Panc1 (cell line): Measurements from ENCODE around the gene WSCD2. TPM values are rescaled to one million over a fixed set of nuclear protein-coding genes. Genes with fewer than 3 reads are reported as not detected.

Source experiments
- ATAC-seq: fragments of 200-7000 bp; cut with Tn5 transposase; 2 replicates; pipeline ENCODE4 v1.9.1; 2020; ENCODE audit warnings: mild to moderate bottlenecking, moderate library complexity
- BruUV-seq: library from RNA; stranded (reverse); fragments of 400-500 nt; replicated peaks from 2 replicates; lab custom pipeline; 2021; lab: Mats Ljungman, UMichigan
- CTCF ChIA-PET: fragments of 300-600 bp; sonication (Branson Sonifier 250); formaldehyde crosslinking; loops from one replicate; lab custom pipeline; 2022; ENCODE audit warnings: antibody characterized with exemption; lab: Charles Lee
- POLR2A ChIA-PET: fragments of 300-600 bp; sonication (Branson Sonifier 250); formaldehyde crosslinking; loops from one replicate; lab custom pipeline; 2022; ENCODE audit warnings: antibody characterized with exemption; lab: Charles Lee
- DNase-seq: peaks from one replicate; pipeline ENCODE4 v3.0.0-alpha.2; 2010; ENCODE audit warnings: low read depth, low spot score
- H3K27ac ChIP-seq: 2 replicates; pipeline ENCODE4 v1.5.1; 2011; ENCODE audit warnings: mild to moderate bottlenecking, low read length, inconsistent platforms
- H3K27me3 ChIP-seq: fragments of 200-500 bp; sonication (Bioruptor generic); 2 replicates; pipeline ENCODE4 v1.6.0; 2014; ENCODE audit warnings: low read length, inconsistent platforms; ENCODE audit not compliant: control insufficient read depth, insufficient read depth
- H3K36me3 ChIP-seq: fragments of 200-500 bp; sonication (Bioruptor generic); 2 replicates; pipeline ENCODE4 v1.5.1; 2014; ENCODE audit warnings: inconsistent platforms, mild to moderate bottlenecking, low read length, moderate library complexity; ENCODE audit not compliant: control insufficient read depth, insufficient read depth
- H3K4me1 ChIP-seq: 2 replicates; pipeline ENCODE4 v1.5.1; 2011; ENCODE audit warnings: inconsistent platforms, mild to moderate bottlenecking, low read length, moderate library complexity; ENCODE audit not compliant: control insufficient read depth, insufficient read depth
- H3K4me3 ChIP-seq, 2 experiments: 2 replicates each; pipeline ENCODE4 v1.5.1; 2011 to 2012; ENCODE audit warnings: low read depth in 2 of 2, low read length in 2 of 2, mild to moderate bottlenecking in 2 of 2, inconsistent platforms in 1 of 2, moderate library complexity in 1 of 2
- H3K9me3 ChIP-seq: fragments of 200-500 bp; sonication (Bioruptor generic); 2 replicates; pipeline ENCODE4 v1.5.1; 2014; ENCODE audit warnings: low read depth, mild to moderate bottlenecking, inconsistent platforms, low read length, moderate library complexity; ENCODE audit not compliant: control insufficient read depth, insufficient read depth
- CTCF ChIP-seq: fragments of 450-650 bp; IDR thresholded peaks from 2 replicates; pipeline ENCODE4 v1.5.1; 2017; ENCODE audit warnings: mild to moderate bottlenecking
- POLR2AphosphoS5 ChIP-seq: IDR thresholded peaks from 2 replicates; pipeline ENCODE4 v1.6.1; 2012; ENCODE audit warnings: mild to moderate bottlenecking, low read depth, low read length, moderate library complexity
- REST ChIP-seq, 2 experiments: IDR thresholded peaks; 2 replicates each; pipeline ENCODE4 v1.6.1; 2011 to 2012; ENCODE audit warnings: low read depth in 2 of 2, control low read depth in 1 of 2, low read length in 1 of 2, mild to moderate bottlenecking in 1 of 2, moderate library complexity in 1 of 2; ENCODE audit not compliant: insufficient read depth in 1 of 2
- SIN3A ChIP-seq: IDR thresholded peaks from 2 replicates; pipeline ENCODE4 v1.6.1; 2012; ENCODE audit warnings: low read depth, mild to moderate bottlenecking, low read length, moderate library complexity, borderline replicate concordance; ENCODE audit not compliant: insufficient read depth
- TCF7L2 ChIP-seq: IDR thresholded peaks from 2 replicates; pipeline ENCODE4 v1.6.1; 2011; ENCODE audit warnings: mild to moderate bottlenecking, low read depth, low read length, inconsistent platforms
- in situ Hi-C: cut with HindIII; loops from 2 replicates; pipeline ENCODE4 v1.10.0; 2016; ENCODE audit warnings: low sequenced_read_pairs, low pct_unique_long_range_greater_than_20kb
- intact Hi-C: fragments of 100-400 bp; cut with micrococcal nuclease; formaldehyde crosslinking; loops from one replicate; pipeline ENCODE4 v1.10.0; 2022; ENCODE audit not compliant: unreplicated experiment
- total RNA-seq: library from RNA; stranded (reverse); gene quantifications from one replicate; pipeline ENCODE4 v1.2.1, GENCODE V29; 2021; ENCODE audit not compliant: unreplicated experiment

WSCD2 gene
- total RNA-seq, 1 experiment from 2014 or later = 0.64 TPM

- no peak overlapping the region for H3K4me3 ChIP-seq
- BruUV-seq = no TSS peak
- H3K27ac ChIP-seq = no peak overlapping the region
- H3K4me1 ChIP-seq = no peaks in the 10 kb centered on the region
- ChIA-PET CTCF (no interaction called here), POLR2A (no interaction called here)
- intact Hi-C loops (no loop called here), in situ Hi-C loops (no loop called here)
- TF ChIP-seq SIN3A (no peak), REST (IDR thresholded peaks at IDR 0.05; ENCODE audit: insufficient read depth in 1 of 2, low read depth in 2 of 2, low read length in 1 of 2) (no peak), TCF7L2 (no peak), POLR2AphosphoS5 (no peak)
- ATAC-seq (no peak), DNase-seq (no peak)
- H3K9me3 ChIP-seq = no peaks in the 10 kb centered on the region
- no peaks in the 10 kb centered on the region for H3K36me3 ChIP-seq
- H3K27me3 ChIP-seq = peaks cover 5% of the 10 kb centered on the region
These were observed 148.5 kb downstream of the WSCD2 start for GRCh38 chr12:108277613-108278012.

DNA sequence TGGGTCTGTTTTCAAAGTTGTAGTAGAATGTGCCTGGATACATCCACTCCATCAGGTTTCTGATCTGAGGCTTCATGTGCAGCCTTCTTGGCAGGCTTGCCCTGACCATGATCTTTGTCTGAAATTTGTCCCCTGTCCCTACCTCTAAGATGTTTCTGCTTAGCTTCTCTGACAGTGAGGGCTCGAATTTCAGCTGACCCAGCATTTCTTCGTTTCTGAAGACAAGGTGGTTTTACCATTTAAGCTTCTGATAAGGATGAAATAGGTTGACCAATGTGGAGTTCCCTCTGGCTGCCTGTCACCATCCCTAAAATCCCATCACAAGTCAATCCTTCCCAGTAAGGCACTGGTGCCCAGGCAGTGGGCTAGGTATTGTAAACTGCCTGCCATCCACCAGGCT is 153.1 kb downstream of the WSCD2 start:
- Histone ChIP-seq H3K4me1 (no peaks in the 10 kb centered on the region), H3K27me3 (peaks cover 7% of the 10 kb centered on the region), H3K36me3 (no peaks in the 10 kb centered on the region), H3K4me3 (no peak overlapping the region), H3K27ac (no peak overlapping the region), H3K9me3 (no peaks in the 10 kb centered on the region)
- POLR2A ChIA-PET = no interaction called here
- TF ChIP-seq CTCF = no peak
- TF ChIP-seq SIN3A = no peak
- no peak for TF ChIP-seq TCF7L2
- TF ChIP-seq POLR2AphosphoS5 = no peak
- no peak for TF ChIP-seq REST (IDR thresholded peaks at IDR 0.05; ENCODE audit: insufficient read depth in 1 of 2, low read depth in 2 of 2, low read length in 1 of 2)
- ATAC-seq (no peak), DNase-seq (no peak)
- intact Hi-C loops = no loop called here
- CTCF ChIA-PET = no interaction called here
- no TSS peak for BruUV-seq
- in situ Hi-C loops = no loop called here
